Smooth muscle cell of the pulmonary artery (primary cell): ENCODE data around the gene LRRN3. TPM values are rescaled to one million over a fixed set of nuclear protein-coding genes. Genes with fewer than 3 reads are reported as not detected.

Experiments used
- total RNA-seq: library from RNA; depleted of rRNA; stranded (reverse); fragments of >200 nt; gene quantifications from 2 replicates; pipeline ENCODE4 v1.2.3, GENCODE V29; 2014

The LRRN3 gene
- 3.1 and 7.4 TPM in 2 replicates for total RNA-seq

GRCh38 chr7:111090846-111091245 lies at the start of gene LRRN3:
Gene LRRN3, plus strand, starts transcription at chr7:111091127. Its CDS starts 31,646 bp downstream, at chr7:111122773.

